Skin of body (tissue), 2 donors: ENCODE data around the gene COX7B2. TPM values are rescaled to one million over a fixed set of nuclear protein-coding genes. Genes with fewer than 3 reads are reported as not detected.

Experiments used
- DNase-seq: peaks from one replicate; lab custom pipeline; 2025; lab: John Stamatoyannopoulos, UW
- total RNA-seq: library from RNA; depleted of rRNA; stranded (reverse); fragments of >200 nt; gene quantifications from one replicate; pipeline ENCODE4 v1.2.3, GENCODE V29; 2014

Gene COX7B2
- total RNA-seq, 1 donor from 2014 or later: not detected

- no peak for DNase-seq
Measured at GRCh38 chr4:46890056-46890455, 19.0 kb downstream of the COX7B2 start.

GRCh38 chr4:46889410-46889809, 19.6 kb downstream of the COX7B2 start:
- DNase-seq: no peak

GRCh38 chr4:46886711-46887110, 22.3 kb downstream of the COX7B2 start:
- no peak for DNase-seq

GRCh38 chr4:46878641-46879040, 30.4 kb downstream of the COX7B2 start:
- no peak for DNase-seq

- DNase-seq: no peak
Measured at GRCh38 chr4:46874811-46875210, 34.2 kb downstream of the COX7B2 start.

- DNase-seq: no peak
Measured at GRCh38 chr4:46870411-46870810, 38.6 kb downstream of the COX7B2 start.

GRCh38 chr4:46856333-46856732, 52.7 kb downstream of the COX7B2 start:
- DNase-seq: no peak

- DNase-seq: no peak
Measured at GRCh38 chr4:46852800-46853199, 56.2 kb downstream of the COX7B2 start.

GRCh38 chr4:46850026-46850425, 59.0 kb downstream of the COX7B2 start:
- no peak for DNase-seq

- no peak for DNase-seq
Measured at GRCh38 chr4:46844325-46844917, 64.6 kb downstream of the COX7B2 start.

GRCh38 chr4:46839128-46839527, 69.9 kb downstream of the COX7B2 start:
- no peak for DNase-seq

- DNase-seq: no peak
Measured at GRCh38 chr4:46837639-46838038, 71.4 kb downstream of the COX7B2 start.

- no peak for DNase-seq
Measured at GRCh38 chr4:46836584-46836983, 72.5 kb downstream of the COX7B2 start.

GRCh38 chr4:46830971-46831454, 78.0 kb downstream of the COX7B2 start:
- DNase-seq: no peak

GRCh38 chr4:46820154-46820553, 88.9 kb downstream of the COX7B2 start:
- no peak for DNase-seq

- no peak for DNase-seq
Measured at GRCh38 chr4:46819095-46819494, 90.0 kb downstream of the COX7B2 start.

- DNase-seq: no peak
Measured at GRCh38 chr4:46818604-46819003, 90.4 kb downstream of the COX7B2 start.

- DNase-seq: no peak
Measured at GRCh38 chr4:46817806-46818205, 91.2 kb downstream of the COX7B2 start.

GRCh38 chr4:46804781-46805413, 104.1 kb downstream of the COX7B2 start:
- no peak for DNase-seq

- DNase-seq: no peak
Measured at GRCh38 chr4:46793036-46793435, 116.0 kb downstream of the COX7B2 start.

- DNase-seq: no peak
Measured at GRCh38 chr4:46781434-46782092, 127.5 kb downstream of the COX7B2 start.

GRCh38 chr4:46765465-46765864, 143.6 kb downstream of the COX7B2 start:
- no peak for DNase-seq

GRCh38 chr4:46730075-46730474, 179.0 kb downstream of the COX7B2 start:
- DNase-seq: no peak
